Mucosa of descending colon (tissue), 3 donors: ENCODE results near the gene MTHFSD. TPM values are rescaled to one million over a fixed set of nuclear protein-coding genes. Genes with fewer than 3 reads are reported as not detected.

Source experiments
- ATAC-seq: fragments of 200-7000 bp; cut with Tn5 transposase; one replicate; pipeline ENCODE4 v1.9.1; 2020; ENCODE audit warnings: mild to moderate bottlenecking, moderate library complexity
- DNase-seq, 3 donors: peaks; one replicate each; pipeline ENCODE4 v3.0.0-alpha.2; 2020
- H3K36me3 ChIP-seq: fragments of 200-600 bp; one replicate; pipeline ENCODE4 v1.8.0; 2021; ENCODE audit warnings: low read depth, mild to moderate bottlenecking
- H3K4me1 ChIP-seq: fragments of 200-600 bp; one replicate; pipeline ENCODE4 v1.8.0; 2021; ENCODE audit warnings: low read depth, mild to moderate bottlenecking
- H3K4me3 ChIP-seq: fragments of 200-600 bp; one replicate; pipeline ENCODE4 v1.8.0; 2021; ENCODE audit warnings: mild to moderate bottlenecking
- H3K9me3 ChIP-seq: fragments of 200-600 bp; one replicate; pipeline ENCODE4 v1.8.0; 2021; ENCODE audit warnings: mild to moderate bottlenecking
- intact Hi-C, 2 donors: fragments of 100-400 bp; cut with DNase I in 1 of 2; cut with micrococcal nuclease in 1 of 2; formaldehyde crosslinking; loops; one replicate each; pipeline versions ENCODE4 v1.11.0 to v1.11.1; 2022; cut with DNase I, micrococcal nuclease
- total RNA-seq, 3 donors: library from RNA; stranded (reverse); fragmentation: NEBNext Ultra II Directional in 2 of 3; extraction: Animal tissue kit (Norgen Biotek cat#: 25700) in 2 of 3; gene quantifications; one replicate each; pipeline versions ENCODE4 v1.2.1 to v1.2.4, GENCODE V29; 2021 to 2023
- TF ChIP-seq, protein P1 (sequence below): fragments of 200-600 bp; IDR thresholded peaks from one replicate; pipeline ENCODE4 v1.8.0; 2022; ENCODE audit warnings: antibody characterized with exemption, mild to moderate bottlenecking
- donor health status: DM: no; HTN: no; CAD: no; lungs with moderate emphysema.
- donor health status: DM: no; HTN: no; CAD: no.
- donor health status: DM: no; HTN: yes; CAD: no.

Gene MTHFSD
- total RNA-seq, 3 donors from 2014 or later: 22.6 to 30.4 (median 25.5) TPM

DNA sequence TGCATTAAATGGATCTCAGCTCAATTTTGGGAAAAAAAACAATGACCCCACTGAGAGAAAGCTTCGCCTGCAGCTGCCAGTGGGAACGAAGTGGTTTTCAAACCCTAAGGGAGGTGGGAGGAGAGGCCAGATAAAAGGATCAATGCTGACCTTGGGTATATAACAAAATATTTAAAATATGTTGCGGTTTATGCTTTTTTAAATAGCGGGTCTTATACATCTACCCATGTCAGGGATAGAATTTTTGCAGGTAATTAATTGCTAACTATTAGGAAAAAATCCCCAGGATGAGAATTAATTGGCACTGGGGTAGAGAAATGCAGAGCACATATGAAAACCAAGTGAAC lies 55.6 kb downstream of the MTHFSD start:
- H3K36me3 ChIP-seq: no peaks in the 10 kb centered on the region
- TF ChIP-seq, protein P1, sequence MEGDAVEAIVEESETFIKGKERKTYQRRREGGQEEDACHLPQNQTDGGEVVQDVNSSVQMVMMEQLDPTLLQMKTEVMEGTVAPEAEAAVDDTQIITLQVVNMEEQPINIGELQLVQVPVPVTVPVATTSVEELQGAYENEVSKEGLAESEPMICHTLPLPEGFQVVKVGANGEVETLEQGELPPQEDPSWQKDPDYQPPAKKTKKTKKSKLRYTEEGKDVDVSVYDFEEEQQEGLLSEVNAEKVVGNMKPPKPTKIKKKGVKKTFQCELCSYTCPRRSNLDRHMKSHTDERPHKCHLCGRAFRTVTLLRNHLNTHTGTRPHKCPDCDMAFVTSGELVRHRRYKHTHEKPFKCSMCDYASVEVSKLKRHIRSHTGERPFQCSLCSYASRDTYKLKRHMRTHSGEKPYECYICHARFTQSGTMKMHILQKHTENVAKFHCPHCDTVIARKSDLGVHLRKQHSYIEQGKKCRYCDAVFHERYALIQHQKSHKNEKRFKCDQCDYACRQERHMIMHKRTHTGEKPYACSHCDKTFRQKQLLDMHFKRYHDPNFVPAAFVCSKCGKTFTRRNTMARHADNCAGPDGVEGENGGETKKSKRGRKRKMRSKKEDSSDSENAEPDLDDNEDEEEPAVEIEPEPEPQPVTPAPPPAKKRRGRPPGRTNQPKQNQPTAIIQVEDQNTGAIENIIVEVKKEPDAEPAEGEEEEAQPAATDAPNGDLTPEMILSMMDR: no peak
- intact Hi-C loops: no loop called here
- DNase-seq: no peak
- ATAC-seq: no peak
- H3K4me3 ChIP-seq: no peak overlapping the region
- H3K9me3 ChIP-seq: no peaks in the 10 kb centered on the region
- no peaks in the 10 kb centered on the region for H3K4me1 ChIP-seq

DNA sequence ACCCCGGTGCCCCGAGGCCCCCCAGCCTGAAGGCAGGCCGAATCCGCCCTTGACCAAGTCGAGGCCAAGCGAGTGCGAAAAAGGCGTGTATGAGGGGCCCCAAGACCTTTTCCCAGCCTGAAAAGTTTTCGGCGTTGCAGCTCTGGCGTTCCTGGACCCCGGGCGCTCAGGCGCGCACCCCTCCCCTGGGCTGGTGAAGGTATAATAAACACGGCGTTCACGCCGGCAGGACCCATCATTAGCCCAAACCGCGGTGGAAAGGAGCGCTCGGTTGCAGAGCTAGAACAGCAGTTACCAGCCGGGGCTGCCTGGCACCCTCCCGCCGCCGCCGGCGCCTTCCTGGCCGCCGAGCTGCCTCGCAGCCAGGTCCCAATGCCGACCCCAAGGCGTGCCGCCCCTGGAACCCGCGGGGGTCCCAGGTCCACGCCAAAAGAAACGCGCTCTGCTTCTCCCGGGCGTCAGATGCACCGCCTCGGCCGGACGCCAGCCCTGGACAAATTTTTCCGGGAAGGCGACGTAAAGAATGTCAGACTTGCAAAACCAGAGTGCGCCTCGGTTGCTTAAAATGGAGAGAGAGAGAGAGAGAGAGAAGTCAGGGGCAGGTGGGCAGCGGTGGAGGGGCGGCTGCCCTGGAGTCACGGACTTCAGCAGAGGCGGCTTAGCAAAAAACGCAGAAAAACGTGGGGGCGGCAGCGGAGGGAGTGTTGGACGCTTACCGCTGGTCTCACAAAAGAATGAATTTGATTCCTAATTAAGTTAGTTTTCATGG lies 56.2 kb downstream of the MTHFSD start:
- H3K9me3 ChIP-seq: no peaks in the 10 kb centered on the region
- ATAC-seq (no peak), DNase-seq (no peak)
- intact Hi-C loops: no loop called here
- H3K4me1 ChIP-seq: no peaks in the 10 kb centered on the region
- H3K4me3 ChIP-seq: no peak overlapping the region
- H3K36me3 ChIP-seq: no peaks in the 10 kb centered on the region
- TF ChIP-seq, protein P1: no peak

DNA sequence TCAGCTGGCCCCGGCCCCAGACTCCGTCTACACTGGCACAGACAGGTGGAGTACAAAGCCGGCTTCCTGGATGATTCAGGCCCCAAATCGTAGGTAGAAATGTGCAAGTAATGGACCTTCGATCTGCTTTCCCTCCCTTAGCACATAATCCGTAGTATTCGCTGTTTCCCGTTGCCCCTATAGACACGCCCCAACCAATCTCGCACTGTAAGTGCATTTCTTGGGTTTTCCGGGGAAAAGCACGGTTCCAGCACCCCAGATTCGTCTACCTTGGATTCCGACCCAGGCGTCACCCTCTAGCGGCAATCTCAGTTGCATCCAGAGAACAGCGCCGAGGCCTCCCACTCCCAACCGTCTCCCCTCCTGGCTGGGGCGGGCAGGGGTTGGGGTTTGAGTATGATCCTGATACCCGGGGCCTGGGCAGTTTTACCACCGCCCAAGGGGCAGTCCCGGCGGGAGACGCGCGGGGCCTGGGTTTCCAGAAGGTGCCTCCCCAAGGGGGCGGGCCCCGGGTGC lies 56.8 kb downstream of the MTHFSD start:
- DNase-seq (no peak), ATAC-seq (no peak)
- TF ChIP-seq, protein P1: no peak
- Histone ChIP-seq H3K4me3 (no peak overlapping the region), H3K4me1 (no peaks in the 10 kb centered on the region), H3K9me3 (no peaks in the 10 kb centered on the region), H3K36me3 (no peaks in the 10 kb centered on the region)
- intact Hi-C loops: no loop called here

DNA sequence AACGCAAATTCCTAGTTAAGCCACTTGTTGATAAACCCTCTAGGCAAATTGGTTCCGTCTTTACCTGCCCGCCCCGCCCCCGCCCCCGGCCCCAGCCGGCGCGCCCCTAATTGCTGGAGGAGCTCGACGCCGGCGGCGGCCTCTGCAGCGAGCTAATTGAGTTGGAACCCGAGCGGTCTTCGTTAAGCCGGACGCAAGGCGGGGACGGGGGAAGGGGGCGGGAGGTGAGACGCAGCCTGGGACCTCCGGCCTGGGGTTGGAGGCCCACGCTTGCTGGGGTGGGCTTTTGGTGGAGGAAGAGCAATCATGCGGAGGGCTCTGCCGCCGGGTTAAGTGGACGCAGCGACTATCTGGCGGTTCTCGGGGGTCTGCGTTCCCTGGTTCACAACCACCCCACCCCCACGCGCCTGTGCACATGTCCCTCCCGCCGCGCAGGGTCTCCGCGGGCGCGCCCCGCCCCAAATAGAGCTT lies 57.4 kb downstream of the MTHFSD start:
- H3K9me3 ChIP-seq: no peaks in the 10 kb centered on the region
- H3K36me3 ChIP-seq: no peaks in the 10 kb centered on the region
- H3K4me3 ChIP-seq: no peak overlapping the region
- no peaks in the 10 kb centered on the region for H3K4me1 ChIP-seq
- ATAC-seq (no peak), DNase-seq (no peak)
- intact Hi-C loops: no loop called here
- TF ChIP-seq, protein P1: no peak

DNA sequence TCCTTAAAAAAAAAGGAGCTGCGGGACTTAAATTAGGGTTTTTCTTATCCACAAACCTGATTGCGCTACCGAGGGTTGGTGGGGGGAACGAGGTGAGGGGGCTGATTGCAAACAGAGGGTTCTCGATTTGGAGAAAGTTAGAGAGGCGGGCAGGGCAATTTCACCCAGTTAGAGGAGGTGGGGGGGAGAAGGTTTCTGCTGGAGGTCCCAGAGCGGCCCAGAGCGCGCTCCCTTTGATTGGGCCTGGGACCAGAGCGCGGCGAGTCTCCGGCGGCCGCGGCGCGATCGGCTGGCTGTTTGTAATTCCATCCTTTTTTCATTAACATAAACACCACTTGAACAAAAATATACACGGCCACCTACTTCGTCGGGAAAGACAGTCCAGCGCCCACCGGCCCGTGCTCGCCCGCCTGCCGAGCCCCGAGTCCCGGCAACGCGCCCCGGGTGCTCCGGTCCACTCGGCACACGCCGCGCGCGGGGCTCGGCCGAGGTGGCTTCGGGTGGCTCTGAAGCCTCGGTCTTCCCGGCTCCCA lies 58.0 kb downstream of the MTHFSD start:
- TF ChIP-seq, protein P1: no peak
- H3K36me3 ChIP-seq: no peaks in the 10 kb centered on the region
- ATAC-seq (no peak), DNase-seq (no peak)
- H3K4me1 ChIP-seq: no peaks in the 10 kb centered on the region
- no peaks in the 10 kb centered on the region for H3K9me3 ChIP-seq
- intact Hi-C loops: no loop called here
- no peak overlapping the region for H3K4me3 ChIP-seq
